Kidney (tissue), 14 donors: Measurements from ENCODE around the gene RAC3. TPM values are rescaled to one million over a fixed set of nuclear protein-coding genes. Genes with fewer than 3 reads are reported as not detected.

ENCODE experiments used
- DNase-seq, 5 donors: peaks; one replicate each; pipeline ENCODE4 v3.0.0-alpha.2; 2013 to 2020
- FAIRE-seq: peaks from 2 replicates; lab custom pipeline; 2012; peaks lifted over from hg19 to GRCh38; lab: Jason Lieb, UNC
- H3K27ac ChIP-seq, 2 donors: one replicate each; pipeline ENCODE4 v1.7.0; 2013; ENCODE audit warnings: low read depth in 2 of 2, low read length in 2 of 2, inconsistent platforms in 1 of 2
- H3K27me3 ChIP-seq: one replicate; pipeline ENCODE4 v1.7.1; 2013; ENCODE audit warnings: low read length, inconsistent platforms; ENCODE audit not compliant: control insufficient read depth, insufficient read depth
- H3K36me3 ChIP-seq, 3 donors: one replicate each; pipeline versions ENCODE4 v1.7.0 to v1.7.1; 2013; ENCODE audit warnings: low read length in 3 of 3, control low read depth in 1 of 3, inconsistent platforms in 1 of 3; ENCODE audit not compliant: insufficient read depth in 3 of 3, control insufficient read depth in 2 of 3
- H3K4me1 ChIP-seq, 3 donors: one replicate each; pipeline versions ENCODE4 v1.7.0 to v1.7.1; 2013; ENCODE audit warnings: low read length in 3 of 3, inconsistent platforms in 1 of 3, low read depth in 1 of 3; ENCODE audit not compliant: control insufficient read depth in 2 of 3, insufficient read depth in 2 of 3
- H3K4me3 ChIP-seq, 3 donors: one replicate each; pipeline versions ENCODE4 v1.7.0 to v1.8.1; 2013; ENCODE audit warnings: low read length in 3 of 3, control low read depth in 1 of 3, inconsistent platforms in 1 of 3
- H3K9ac ChIP-seq, 3 donors: one replicate each; pipeline versions ENCODE4 v1.7.0 to v1.7.1; 2013; ENCODE audit warnings: low read length in 3 of 3, control low read depth in 1 of 3, inconsistent platforms in 1 of 3
- H3K9me3 ChIP-seq, 3 donors: one replicate each; pipeline versions ENCODE4 v1.7.0 to v1.7.1; 2013; ENCODE audit warnings: low read length in 3 of 3, control low read depth in 1 of 3, inconsistent platforms in 1 of 3; ENCODE audit not compliant: control insufficient read depth in 2 of 3, insufficient read depth in 1 of 3
- intact Hi-C: fragments of 100-400 bp; cut with DNase I; formaldehyde crosslinking; loops from one replicate; pipeline ENCODE4 v1.11.1; 2022
- polyA plus RNA-seq: library from polyadenylated mRNA; stranded (reverse); fragments of 350-450 nt; fragmentation: Illumina TruSeq; extraction: RNeasy Lipid Tissue Mini Kit (QIAGEN cat#74804); gene quantifications from one replicate; pipeline ENCODE4 v1.2.3, GENCODE V29; 2014; ENCODE audit warnings: low read depth, low replicate concordance; ENCODE audit not compliant: insufficient read depth
- total RNA-seq: library from RNA; stranded (reverse); fragmentation: NEBNext Ultra II Directional; extraction: Animal tissue kit (Norgen Biotek cat#: 25700); gene quantifications from one replicate; pipeline ENCODE4 v1.2.1, GENCODE V29; 2021
- TF ChIP-seq, protein P1 (sequence below): IDR thresholded peaks from 3 replicates; pipeline ENCODE4 v1.5.1; 2012; ENCODE audit warnings: mild to moderate bottlenecking, moderate library complexity, borderline replicate concordance; ENCODE audit not compliant: insufficient read depth; ENCODE audit errors: extremely low read depth
- donor health status: control.
- donor health status: control.
- donor health status: control.
- donor health status: control.
- donor health status: control.
- donor health status: DM: yes; HTN: yes; CAD: no.
- donor health status: Normal renal cell carcinoma (clear cell type).

RAC3 gene
- total and polyA plus RNA-seq, 2 donors from 2014 or later = 2.6 to 13.1 TPM

DNA sequence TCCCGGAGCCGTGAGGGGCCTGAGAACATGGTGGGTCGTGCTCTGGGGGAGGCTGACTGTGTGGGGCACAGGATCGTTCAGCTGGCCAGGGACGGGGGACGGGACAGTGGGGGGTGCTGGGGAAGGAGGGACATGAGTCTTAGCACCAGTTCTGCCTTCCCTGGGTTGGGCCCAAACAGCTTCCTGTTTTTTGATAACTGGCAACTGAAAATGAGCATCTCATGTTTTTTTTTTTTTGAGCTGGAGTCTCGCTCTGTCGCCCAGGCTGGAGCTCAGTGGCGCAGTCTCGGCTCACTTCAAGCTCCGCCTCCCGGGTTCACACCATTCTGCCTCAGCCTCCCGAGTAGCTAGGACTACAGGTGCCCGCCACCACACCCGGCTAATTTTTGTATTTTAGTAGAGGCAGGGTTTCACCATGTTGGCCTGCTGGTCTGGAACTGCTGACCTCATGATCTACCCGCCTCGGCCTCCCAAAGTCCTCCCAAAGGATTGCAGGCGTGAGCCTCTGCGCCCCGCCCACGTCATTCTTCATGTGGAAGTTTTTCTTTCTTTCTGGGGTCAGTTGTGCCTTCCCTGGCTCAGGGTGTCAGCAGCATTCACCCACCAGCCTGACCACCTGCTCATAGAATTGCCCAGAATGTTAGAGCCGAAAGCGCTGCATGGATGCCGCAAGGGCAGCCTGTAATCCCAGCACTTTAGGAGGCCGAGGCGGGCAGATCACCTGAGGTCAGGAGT lies 47.7 kb upstream of the RAC3 start:
- intact Hi-C loops = no loop called here
- Histone ChIP-seq H3K9ac (no peak overlapping the region), H3K36me3 (peaks cover 4 to 17% (median 7%) of the 10 kb centered on the region in 3 donors), H3K27ac (no peak overlapping the region), H3K9me3 (no peaks in the 10 kb centered on the region), H3K27me3 (no peaks in the 10 kb centered on the region), H3K4me1 (peaks cover 0 to 8% (median under 1%) of the 10 kb centered on the region in 3 donors), H3K4me3 (no peak overlapping the region)
- TF ChIP-seq, protein P1, sequence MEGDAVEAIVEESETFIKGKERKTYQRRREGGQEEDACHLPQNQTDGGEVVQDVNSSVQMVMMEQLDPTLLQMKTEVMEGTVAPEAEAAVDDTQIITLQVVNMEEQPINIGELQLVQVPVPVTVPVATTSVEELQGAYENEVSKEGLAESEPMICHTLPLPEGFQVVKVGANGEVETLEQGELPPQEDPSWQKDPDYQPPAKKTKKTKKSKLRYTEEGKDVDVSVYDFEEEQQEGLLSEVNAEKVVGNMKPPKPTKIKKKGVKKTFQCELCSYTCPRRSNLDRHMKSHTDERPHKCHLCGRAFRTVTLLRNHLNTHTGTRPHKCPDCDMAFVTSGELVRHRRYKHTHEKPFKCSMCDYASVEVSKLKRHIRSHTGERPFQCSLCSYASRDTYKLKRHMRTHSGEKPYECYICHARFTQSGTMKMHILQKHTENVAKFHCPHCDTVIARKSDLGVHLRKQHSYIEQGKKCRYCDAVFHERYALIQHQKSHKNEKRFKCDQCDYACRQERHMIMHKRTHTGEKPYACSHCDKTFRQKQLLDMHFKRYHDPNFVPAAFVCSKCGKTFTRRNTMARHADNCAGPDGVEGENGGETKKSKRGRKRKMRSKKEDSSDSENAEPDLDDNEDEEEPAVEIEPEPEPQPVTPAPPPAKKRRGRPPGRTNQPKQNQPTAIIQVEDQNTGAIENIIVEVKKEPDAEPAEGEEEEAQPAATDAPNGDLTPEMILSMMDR = no peak
- DNase-seq (no peak), FAIRE-seq (no peak)

DNA sequence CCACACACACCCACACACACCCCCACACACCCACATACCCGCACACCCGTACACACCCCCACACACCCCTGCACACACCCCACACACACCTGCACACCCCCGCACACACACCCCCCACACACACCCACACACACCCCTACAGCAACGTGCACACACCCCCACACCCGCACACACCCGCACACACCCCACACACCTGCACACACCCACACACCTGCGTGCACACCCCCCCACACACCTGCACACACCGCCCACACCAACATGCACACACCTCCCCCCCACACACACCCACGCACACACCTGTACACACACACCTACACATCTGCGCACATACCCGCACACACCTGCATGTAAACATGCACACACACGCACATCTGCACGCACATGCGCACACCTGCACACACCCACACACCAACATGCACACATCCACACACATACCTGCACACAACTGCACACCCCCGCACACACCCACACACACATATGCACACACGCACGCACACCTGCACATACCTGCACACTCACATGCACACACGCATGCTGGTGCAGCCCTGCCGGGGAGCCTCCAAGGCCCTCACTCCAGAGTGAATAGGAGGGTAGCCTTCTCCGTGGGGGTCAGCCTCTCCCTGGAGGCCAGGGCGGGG lies 46.6 kb upstream of the RAC3 start:
- intact Hi-C loops = no loop called here
- no peaks in the 10 kb centered on the region for H3K9me3 ChIP-seq
- H3K4me3 ChIP-seq = no peak overlapping the region
- FAIRE-seq (no peak), DNase-seq (peak in 1 of 5 donors; percentile 69)
- TF ChIP-seq, protein P1 = no peak
- H3K27ac ChIP-seq = no peak overlapping the region
- H3K4me1 ChIP-seq = no peaks in the 10 kb centered on the region
- peaks cover 4 to 17% (median 7%) of the 10 kb centered on the region in 3 donors for H3K36me3 ChIP-seq
- no peak overlapping the region for H3K9ac ChIP-seq
- H3K27me3 ChIP-seq = no peaks in the 10 kb centered on the region

DNA sequence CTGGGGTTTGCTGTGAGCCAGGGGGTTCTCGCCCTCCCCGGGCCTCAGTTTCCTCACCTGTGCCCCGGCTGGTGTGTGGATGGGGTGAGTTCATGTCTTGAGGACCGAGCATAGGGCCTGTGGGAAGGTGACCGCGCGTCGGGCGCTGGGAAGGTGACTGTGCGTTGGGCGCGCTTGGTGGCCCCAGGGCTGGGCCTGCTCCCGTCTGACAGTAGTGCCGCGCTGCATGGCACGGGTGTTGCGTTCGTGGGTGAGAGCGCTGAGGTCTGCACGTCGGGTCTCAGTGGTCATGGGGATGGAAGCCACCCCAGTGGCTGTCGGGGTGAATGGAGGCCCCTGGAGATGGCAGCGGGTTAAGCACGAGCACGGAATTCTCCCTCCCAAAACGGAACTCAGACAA lies 44.9 kb upstream of the RAC3 start:
- Histone ChIP-seq H3K4me1 (peaks cover 0 to 7% (median 5%) of the 10 kb centered on the region in 3 donors), H3K27ac (no peak overlapping the region), H3K4me3 (no peak overlapping the region), H3K9me3 (no peaks in the 10 kb centered on the region), H3K27me3 (no peaks in the 10 kb centered on the region), H3K9ac (no peak overlapping the region), H3K36me3 (peaks cover 4 to 17% (median 7%) of the 10 kb centered on the region in 3 donors)
- TF ChIP-seq, protein P1 = no peak
- no peak for FAIRE-seq
- DNase-seq = peak in 1 of 5 donors; percentile 45
- intact Hi-C loops = no loop called here
